ENCODE measurements around the gene PQBP1.

PQBP1 gene

GRCh38 chrX:48936429-48937053, 38.8 kb downstream of the PQBP1 start:
- no peak for DNase-seq (ENCODE audit: low read depth)
- H3K4me3 ChIP-seq (ENCODE audit: low read depth, low read length), result no peak overlapping the region
- TF ChIP-seq, protein P1, sequence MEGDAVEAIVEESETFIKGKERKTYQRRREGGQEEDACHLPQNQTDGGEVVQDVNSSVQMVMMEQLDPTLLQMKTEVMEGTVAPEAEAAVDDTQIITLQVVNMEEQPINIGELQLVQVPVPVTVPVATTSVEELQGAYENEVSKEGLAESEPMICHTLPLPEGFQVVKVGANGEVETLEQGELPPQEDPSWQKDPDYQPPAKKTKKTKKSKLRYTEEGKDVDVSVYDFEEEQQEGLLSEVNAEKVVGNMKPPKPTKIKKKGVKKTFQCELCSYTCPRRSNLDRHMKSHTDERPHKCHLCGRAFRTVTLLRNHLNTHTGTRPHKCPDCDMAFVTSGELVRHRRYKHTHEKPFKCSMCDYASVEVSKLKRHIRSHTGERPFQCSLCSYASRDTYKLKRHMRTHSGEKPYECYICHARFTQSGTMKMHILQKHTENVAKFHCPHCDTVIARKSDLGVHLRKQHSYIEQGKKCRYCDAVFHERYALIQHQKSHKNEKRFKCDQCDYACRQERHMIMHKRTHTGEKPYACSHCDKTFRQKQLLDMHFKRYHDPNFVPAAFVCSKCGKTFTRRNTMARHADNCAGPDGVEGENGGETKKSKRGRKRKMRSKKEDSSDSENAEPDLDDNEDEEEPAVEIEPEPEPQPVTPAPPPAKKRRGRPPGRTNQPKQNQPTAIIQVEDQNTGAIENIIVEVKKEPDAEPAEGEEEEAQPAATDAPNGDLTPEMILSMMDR (IDR thresholded peaks at IDR 0.05; ENCODE audit: control insufficient read depth, extremely low read depth, insufficient read depth), result no peak

GRCh38 chrX:48937054-48937907, 39.6 kb downstream of the PQBP1 start:
- DNase-seq (ENCODE audit: low read depth), result no peak
- no peak overlapping the region for H3K4me3 ChIP-seq (ENCODE audit: low read depth, low read length)
- TF ChIP-seq, protein P1 (IDR thresholded peaks at IDR 0.05; ENCODE audit: control insufficient read depth, extremely low read depth, insufficient read depth), result no peak

- TF ChIP-seq, protein P1 (IDR thresholded peaks at IDR 0.05; ENCODE audit: control insufficient read depth, extremely low read depth, insufficient read depth), result no peak
- no peak for DNase-seq (ENCODE audit: low read depth)
- no peak overlapping the region for H3K4me3 ChIP-seq (ENCODE audit: low read depth, low read length)
Measured at GRCh38 chrX:48938721-48939425, 41.1 kb downstream of the PQBP1 start.

DNA sequence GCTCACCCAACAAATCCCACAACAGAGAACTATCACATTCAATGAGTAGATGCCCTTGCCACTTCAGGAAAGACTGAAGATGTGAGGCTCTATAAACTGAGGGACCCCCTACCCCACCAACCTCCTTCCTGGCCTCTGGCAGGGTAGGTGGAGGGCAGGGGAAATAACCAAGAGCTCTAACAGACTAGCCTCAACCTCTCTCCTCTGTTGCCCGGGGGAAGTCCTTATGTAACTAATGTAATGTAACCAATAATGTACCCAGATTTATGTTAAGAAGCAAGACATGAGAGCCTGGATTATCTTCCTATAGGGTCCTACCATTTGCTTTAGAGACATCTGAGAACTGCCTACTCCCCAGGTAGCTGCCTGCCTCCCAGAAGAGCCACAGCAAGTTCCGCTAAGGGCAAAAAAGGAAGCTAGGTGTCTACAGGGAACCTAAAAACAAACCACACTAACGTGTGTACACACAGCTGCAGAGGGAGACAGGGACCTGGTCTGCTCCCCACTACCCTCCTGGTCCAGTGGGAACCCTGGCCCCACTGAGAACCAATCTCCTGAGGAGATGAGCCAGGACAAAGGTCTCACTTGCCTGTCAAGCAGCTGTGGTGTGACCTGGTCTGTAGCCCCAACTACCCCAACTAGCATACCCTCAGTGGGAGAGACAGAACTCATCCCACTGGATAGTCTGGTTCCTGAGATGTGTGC, 41.9 kb downstream of the PQBP1 start:
- H3K4me3 ChIP-seq (ENCODE audit: low read depth, low read length), result no peak overlapping the region
- TF ChIP-seq, protein P1 (IDR thresholded peaks at IDR 0.05; ENCODE audit: control insufficient read depth, extremely low read depth, insufficient read depth), result no peak
- no peak for DNase-seq (ENCODE audit: low read depth)

DNA sequence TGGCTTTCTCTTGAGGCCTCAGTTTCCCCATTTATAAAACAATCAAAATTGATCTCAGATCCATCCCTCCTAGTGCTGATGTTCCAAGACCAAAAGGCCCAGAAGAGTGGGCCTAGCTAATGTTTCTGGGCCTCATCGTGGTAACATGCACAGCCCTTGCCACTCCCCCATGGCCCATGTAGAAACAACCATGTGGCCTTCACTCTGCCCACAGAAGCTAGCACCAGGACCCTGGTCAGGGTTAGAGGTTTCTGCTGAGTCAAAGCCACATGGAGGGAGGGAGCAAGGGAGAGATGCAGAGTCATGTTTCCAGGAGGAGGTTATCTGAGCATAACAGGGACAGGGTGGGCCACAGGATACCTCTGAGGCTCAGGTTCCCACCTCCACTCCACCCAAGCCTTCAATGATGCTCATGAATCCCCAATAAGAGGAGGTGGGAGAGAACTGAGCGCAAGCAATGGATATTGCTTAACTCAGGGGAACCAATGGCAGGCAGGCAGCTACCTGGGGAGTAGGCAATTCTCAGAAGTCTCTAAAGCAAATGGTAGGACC, 42.8 kb downstream of the PQBP1 start:
- no peak for DNase-seq (ENCODE audit: low read depth)
- TF ChIP-seq, protein P1 (IDR thresholded peaks at IDR 0.05; ENCODE audit: control insufficient read depth, extremely low read depth, insufficient read depth), result no peak
- no peak overlapping the region for H3K4me3 ChIP-seq (ENCODE audit: low read depth, low read length)

- no peak overlapping the region for H3K4me3 ChIP-seq (ENCODE audit: low read depth, low read length)
- TF ChIP-seq, protein P1 (IDR thresholded peaks at IDR 0.05; ENCODE audit: control insufficient read depth, extremely low read depth, insufficient read depth), result no peak
- no peak for DNase-seq (ENCODE audit: low read depth)
Measured at GRCh38 chrX:48942895-48943294, 45.2 kb downstream of the PQBP1 start.
